CD14-positive monocyte (primary cell): ENCODE measurements around the gene ADAMTSL1. TPM values are rescaled to one million over a fixed set of nuclear protein-coding genes. Genes with fewer than 3 reads are reported as not detected.

Experiments
- DNase-seq, 3 donors: peaks; one replicate each; pipeline ENCODE4 v3.0.0-alpha.2; 2011 to 2022
- H2AFZ ChIP-seq: 2 replicates; pipeline ENCODE4 v1.6.0; 2012; ENCODE audit warnings: mild to moderate bottlenecking, low read depth, low read length, inconsistent platforms; ENCODE audit not compliant: insufficient read depth, poor library complexity, severe bottlenecking
- H3K27ac ChIP-seq, 2 donors: 1 replicate in 1 of 2; 2 replicates in 1 of 2; pipeline ENCODE4 v1.5.1; 2012 to 2013; ENCODE audit warnings: low read length in 2 of 2, control low read depth in 1 of 2, inconsistent platforms in 1 of 2, low read depth in 1 of 2, mild to moderate bottlenecking in 1 of 2
- H3K27me3 ChIP-seq, 2 donors: one replicate each; pipeline versions ENCODE4 v1.6.0 to v1.6.1; 2011 to 2013; ENCODE audit warnings: low read length in 2 of 2; ENCODE audit not compliant: control insufficient read depth in 2 of 2, insufficient read depth in 2 of 2
- H3K36me3 ChIP-seq, 2 donors: replicated peaks in 1 of 2; 1 replicate in 1 of 2; 2 replicates in 1 of 2; pipeline versions ENCODE4 v1.5.1 to v1.6.1; 2012 to 2013; ENCODE audit warnings: low read length in 2 of 2, control low read depth in 1 of 2, inconsistent platforms in 1 of 2, mild to moderate bottlenecking in 1 of 2; ENCODE audit not compliant: insufficient read depth in 2 of 2, control insufficient read depth in 1 of 2
- H3K4me1 ChIP-seq, 2 donors: 1 replicate in 1 of 2; 2 replicates in 1 of 2; pipeline versions ENCODE4 v1.5.1 to v1.6.1; 2012 to 2013; ENCODE audit warnings: low read length in 2 of 2, control low read depth in 1 of 2, inconsistent platforms in 1 of 2, mild to moderate bottlenecking in 1 of 2, moderate library complexity in 1 of 2; ENCODE audit not compliant: insufficient read depth in 2 of 2, control insufficient read depth in 1 of 2
- H3K4me2 ChIP-seq: replicated peaks from 2 replicates; pipeline ENCODE3; 2012; ENCODE audit warnings: low read length, moderate library complexity, mild to moderate bottlenecking; ENCODE audit not compliant: poor library complexity, severe bottlenecking; ENCODE audit errors: extremely low read depth
- H3K4me3 ChIP-seq, 3 experiments: fragments of 200-600 bp in 1 of 3; sonication (generic) in 1 of 3; replicated peaks in 1 of 3; 1 replicate in 2 of 3; 2 replicates in 1 of 3; pipeline ENCODE4 v1.5.1; 2011 to 2013; ENCODE audit warnings: low read length in 3 of 3, mild to moderate bottlenecking in 3 of 3, control low read depth in 2 of 3, low read depth in 2 of 3, inconsistent platforms in 1 of 3, moderate library complexity in 1 of 3
- H3K79me2 ChIP-seq: 2 replicates; pipeline ENCODE4 v1.6.0; 2012; ENCODE audit warnings: mild to moderate bottlenecking, control low read depth, inconsistent platforms, low read length, moderate library complexity; ENCODE audit not compliant: insufficient read depth
- H3K9ac ChIP-seq: 2 replicates; pipeline ENCODE4 v1.6.0; 2017; ENCODE audit warnings: low read length, mild to moderate bottlenecking; ENCODE audit not compliant: insufficient read depth, poor library complexity, severe bottlenecking
- H3K9me3 ChIP-seq, 2 donors: replicated peaks in 1 of 2; 1 replicate in 1 of 2; 2 replicates in 1 of 2; pipeline versions ENCODE4 v1.5.1 to v1.6.1; 2012 to 2013; ENCODE audit warnings: low read length in 2 of 2, control low read depth in 1 of 2; ENCODE audit not compliant: control insufficient read depth in 1 of 2, insufficient read depth in 1 of 2
- H4K20me1 ChIP-seq: 2 replicates; pipeline ENCODE4 v1.6.0; 2012; ENCODE audit warnings: mild to moderate bottlenecking, low read length, control low read depth, moderate library complexity; ENCODE audit not compliant: insufficient read depth
- H3K27ac Mint-ChIP-seq, 7 donors: one replicate each; pipeline ENCODE4 v1.8.0; 2020; ENCODE audit warnings: mild to moderate bottlenecking in 7 of 7, mixed read lengths in 7 of 7, moderate library complexity in 6 of 7, inconsistent platforms in 2 of 7
- H3K27me3 Mint-ChIP-seq, 3 donors: one replicate each; pipeline ENCODE4 v1.8.0; 2021 to 2022; ENCODE audit warnings: low read depth in 3 of 3, mild to moderate bottlenecking in 3 of 3, mixed read lengths in 3 of 3, moderate library complexity in 3 of 3, inconsistent platforms in 1 of 3
- H3K36me3 Mint-ChIP-seq, 2 donors: one replicate each; pipeline ENCODE4 v1.8.0; 2020; ENCODE audit warnings: mixed read lengths in 2 of 2, inconsistent platforms in 1 of 2, mild to moderate bottlenecking in 1 of 2
- H3K4me1 Mint-ChIP-seq: one replicate; pipeline ENCODE4 v1.8.0; 2020; ENCODE audit warnings: mild to moderate bottlenecking, mixed read lengths
- H3K4me3 Mint-ChIP-seq, 2 donors: one replicate each; pipeline ENCODE4 v1.8.0; 2020; ENCODE audit warnings: mild to moderate bottlenecking in 2 of 2, mixed read lengths in 2 of 2, moderate library complexity in 1 of 2
- H3K9me3 Mint-ChIP-seq, 7 donors: one replicate each; pipeline ENCODE4 v1.8.0; 2020 to 2022; ENCODE audit warnings: mixed read lengths in 7 of 7, mild to moderate bottlenecking in 6 of 7, moderate library complexity in 6 of 7, inconsistent platforms in 2 of 7
- CTCF ChIP-seq: fragments of 200-600 bp; IDR thresholded peaks from one replicate; pipeline ENCODE4 v1.8.0; 2022; ENCODE audit warnings: antibody characterized with exemption, mild to moderate bottlenecking
- WGBS: methylation state at CpG from one replicate; pipeline ENCODE4 v1.1.5; 2013; ENCODE audit warnings: missing lambda C conversion rate; ENCODE audit not compliant: insufficient coverage; 5-methylcytosine and 5-hydroxymethylcytosine counted together
- intact Hi-C, 2 donors: fragments of 100-400 bp; cut with micrococcal nuclease; formaldehyde crosslinking; loops; one replicate each; pipeline versions ENCODE4 v1.15.0 to v1.15.1; 2023
- polyA plus RNA-seq, 3 donors: library from polyadenylated mRNA; depleted of rRNA in 1 of 3; unstranded in 2 of 3; stranded (reverse) in 1 of 3; fragments of 300-500 nt in 2 of 3; fragments of >200 nt in 1 of 3; fragmentation: Illumina TruSeq in 2 of 3; gene quantifications; 1 replicate in 2 of 3; 2 replicates in 1 of 3; pipeline ENCODE4 v1.2.3, GENCODE V29; 2012 to 2021

ADAMTSL1 gene
- polyA plus RNA-seq, 3 donors = not detected

- Histone ChIP-seq H3K4me2 (no peak overlapping the region), H3K4me3 (no peak overlapping the region), H3K27me3 (no peaks in the 10 kb centered on the region), H4K20me1 (no peaks in the 10 kb centered on the region), H3K36me3 (no peaks in the 10 kb centered on the region), H3K79me2 (no peaks in the 10 kb centered on the region), H2AFZ (no peak overlapping the region), H3K27ac (no peak overlapping the region), H3K9ac (no peak overlapping the region), H3K4me1 (no peaks in the 10 kb centered on the region), H3K9me3 (no peaks in the 10 kb centered on the region)
- no peak overlapping the region for H3K4me3 Mint-ChIP-seq
- H3K27me3 Mint-ChIP-seq = peaks cover 0 to 10% (median 1%) of the 10 kb centered on the region in 3 donors
- TF ChIP-seq CTCF = no peak
- intact Hi-C loops = no loop called here
- H3K27ac Mint-ChIP-seq = no peak overlapping the region
- peaks cover 0 to 3% (median 1%) of the 10 kb centered on the region in 7 donors for H3K9me3 Mint-ChIP-seq
- DNase-seq = no peak
- no peaks in the 10 kb centered on the region for H3K4me1 Mint-ChIP-seq
- no CpG with 5 or more reads among the region's 1 CpG for WGBS
- no peaks in the 10 kb centered on the region for H3K36me3 Mint-ChIP-seq
Measured at GRCh38 chr9:18726546-18726945, 252.6 kb downstream of the ADAMTSL1 start.

- Mint-ChIP-seq H3K4me3 (no peak overlapping the region), H3K27ac (no peak overlapping the region), H3K27me3 (peaks cover 0 to 10% (median 1%) of the 10 kb centered on the region in 3 donors), H3K9me3 (peaks cover 0 to 3% (median 1%) of the 10 kb centered on the region in 7 donors), H3K36me3 (no peaks in the 10 kb centered on the region), H3K4me1 (no peaks in the 10 kb centered on the region)
- TF ChIP-seq CTCF = no peak
- H3K79me2 ChIP-seq = no peaks in the 10 kb centered on the region
- no peak overlapping the region for H3K4me3 ChIP-seq
- WGBS = 95% methylated on average over 3 of the region's 7 CpGs
- H3K9ac ChIP-seq = no peak overlapping the region
- intact Hi-C loops = no loop called here
- no peaks in the 10 kb centered on the region for H3K9me3 ChIP-seq
- no peak overlapping the region for H2AFZ ChIP-seq
- H3K27ac ChIP-seq = no peak overlapping the region
- no peaks in the 10 kb centered on the region for H3K4me1 ChIP-seq
- H3K27me3 ChIP-seq = no peaks in the 10 kb centered on the region
- H3K4me2 ChIP-seq = no peak overlapping the region
- no peaks in the 10 kb centered on the region for H3K36me3 ChIP-seq
- no peaks in the 10 kb centered on the region for H4K20me1 ChIP-seq
- no peak for DNase-seq
Measured at GRCh38 chr9:18727904-18728303, 254.0 kb downstream of the ADAMTSL1 start.
